GM12878 (cell line): ENCODE results near the gene TMEM238L.

ENCODE experiments used
- CUX1 ChIP-seq: IDR thresholded peaks from 2 replicates; pipeline ENCODE4 v1.6.1; 2012; ENCODE audit warnings: improper control_type of control experiment, low read depth, low read length; ENCODE audit not compliant: insufficient replicate concordance
- REST ChIP-seq: IDR thresholded peaks from 2 replicates; pipeline ENCODE4 v1.6.1; 2012; ENCODE audit warnings: mild to moderate bottlenecking, low read depth, low read length
- TAF1 ChIP-seq: IDR thresholded peaks from 2 replicates; pipeline ENCODE4 v1.6.1; 2011; ENCODE audit warnings: mild to moderate bottlenecking, low read depth, low read length, borderline replicate concordance
- USF1 ChIP-seq: IDR thresholded peaks from 2 replicates; pipeline ENCODE4 v1.6.1; 2011; ENCODE audit warnings: borderline replicate concordance, low read depth, mild to moderate bottlenecking, moderate library complexity, mixed read lengths, low read length; ENCODE audit not compliant: insufficient read depth; ENCODE audit errors: extremely low read length
- ZNF384 ChIP-seq: IDR thresholded peaks from 2 replicates; pipeline ENCODE4 v1.6.1; 2012; ENCODE audit warnings: low read depth, mild to moderate bottlenecking, low read length, improper control_type of control experiment, borderline replicate concordance

- no peak for TF ChIP-seq TAF1
- no peak for TF ChIP-seq CUX1
- no peak for TF ChIP-seq REST
- no peak for TF ChIP-seq ZNF384
- no peak for TF ChIP-seq USF1
These were observed 30.5 kb downstream of the TMEM238L start for GRCh38 chr17:10773391-10773790.
